GM21423 (cell line): ENCODE results near the gene TMEM145.

ENCODE experiments used
- ATAC-seq: cut with Tn5 transposase; IDR thresholded peaks from one replicate; pipeline ENCODE4 v1.9.1; 2021; ENCODE audit warnings: mild to moderate bottlenecking, moderate library complexity; ENCODE audit not compliant: unreplicated experiment

The TMEM145 gene

GRCh38 chr19:42288881-42289555 lies 24.1 kb upstream of the TMEM145 start:
- no peak for ATAC-seq

- no peak for ATAC-seq
Measured at GRCh38 chr19:42289556-42290041, 23.5 kb upstream of the TMEM145 start.

GRCh38 chr19:42290136-42290522 lies 23.0 kb upstream of the TMEM145 start:
- no peak for ATAC-seq

GRCh38 chr19:42290523-42291434 lies 22.3 kb upstream of the TMEM145 start:
- ATAC-seq: no peak

- no peak for ATAC-seq
Measured at GRCh38 chr19:42291435-42291810, 21.7 kb upstream of the TMEM145 start.

- no peak for ATAC-seq
Measured at GRCh38 chr19:42292042-42292960, 20.8 kb upstream of the TMEM145 start.

GRCh38 chr19:42292963-42293362 lies 20.1 kb upstream of the TMEM145 start:
- no peak for ATAC-seq

GRCh38 chr19:42293540-42293939 lies 19.6 kb upstream of the TMEM145 start:
- no peak for ATAC-seq

- ATAC-seq: no peak
Measured at GRCh38 chr19:42293948-42294347, 19.2 kb upstream of the TMEM145 start.

- no peak for ATAC-seq
Measured at GRCh38 chr19:42294471-42295137, 18.5 kb upstream of the TMEM145 start.

- no peak for ATAC-seq
Measured at GRCh38 chr19:42295342-42295741, 17.8 kb upstream of the TMEM145 start.

- peak; percentile 69 for ATAC-seq
Measured at GRCh38 chr19:42295831-42296525, 17.1 kb upstream of the TMEM145 start.

- ATAC-seq: no peak
Measured at GRCh38 chr19:42297039-42297438, 16.1 kb upstream of the TMEM145 start.

- no peak for ATAC-seq
Measured at GRCh38 chr19:42301646-42302203, 11.4 kb upstream of the TMEM145 start, which contains the start of gene PRR19. PRR19 (plus strand) TSS chr19:42302132; CDS start chr19:42309585, 7,453 bp downstream.

- ATAC-seq: no peak
Measured at GRCh38 chr19:42303101-42303464, 10.0 kb upstream of the TMEM145 start.

GRCh38 chr19:42303876-42304275 lies 9.2 kb upstream of the TMEM145 start:
- no peak for ATAC-seq

- ATAC-seq: no peak
Measured at GRCh38 chr19:42306646-42307045, 6.5 kb upstream of the TMEM145 start.

GRCh38 chr19:42309686-42310085 lies 3.4 kb upstream of the TMEM145 start:
- no peak for ATAC-seq

GRCh38 chr19:42311657-42312056 lies 1.5 kb upstream of the TMEM145 start:
- ATAC-seq: no peak
